K562 (cell line): ENCODE measurements around the gene BFSP1. TPM values are rescaled to one million over a fixed set of nuclear protein-coding genes. Genes with fewer than 3 reads are reported as not detected.
A peak's percentile ranks its signal among the peaks of the same experiment; 100 is the strongest.

Experiments
- GTF2F1 ChIP-seq: IDR thresholded peaks from 2 replicates; pipeline ENCODE4 v1.6.1; 2011; ENCODE audit warnings: low read depth, low read length, improper control_type of control experiment
- HDAC3 ChIP-seq: fragments of 450-650 bp; IDR thresholded peaks from 2 replicates; pipeline ENCODE4 v1.6.1; 2018; ENCODE audit warnings: borderline replicate concordance, mild to moderate bottlenecking, moderate library complexity; ENCODE audit not compliant: partially characterized antibody
- HMGN3 ChIP-seq: IDR thresholded peaks from 2 replicates; pipeline ENCODE4 v1.6.1; 2011; ENCODE audit warnings: borderline replicate concordance, low read depth, mild to moderate bottlenecking, mixed read lengths, low read length; ENCODE audit not compliant: insufficient read length; ENCODE audit errors: extremely low read depth
- HNRNPLL ChIP-seq: fragments of 200-400 bp; formaldehyde crosslinking; IDR thresholded peaks from 2 replicates; pipeline ENCODE4 v1.6.1; 2017; ENCODE audit warnings: low read length, low read depth, mild to moderate bottlenecking; ENCODE audit not compliant: poor library complexity, severe bottlenecking
- KLF13 ChIP-seq: fragments of 450-650 bp; IDR thresholded peaks from 2 replicates; pipeline ENCODE4 v1.6.1; 2016; ENCODE audit warnings: missing genetic modification characterization, low read depth, mild to moderate bottlenecking, missing compliant biosample characterization, moderate library complexity, borderline replicate concordance
- MAZ ChIP-seq, 2 experiments: fragments of 450-650 bp in 1 of 2; sonication (generic) in 1 of 2; formaldehyde crosslinking; IDR thresholded peaks in 1 of 2; conservative IDR thresholded peaks in 1 of 2; 2 replicates each; pipeline versions ENCODE4 v1.4.0 to v1.5.0; 2020; ENCODE audit warnings: mild to moderate bottlenecking in 1 of 2, missing genetic modification reagents in 1 of 2
- MIER1 ChIP-seq: fragments of 450-650 bp; IDR thresholded peaks from 2 replicates; pipeline ENCODE4 v1.6.1; 2016; ENCODE audit warnings: antibody characterized with exemption, mild to moderate bottlenecking, low read depth
- PCBP1 ChIP-seq: fragments of 200-400 bp; formaldehyde crosslinking; IDR thresholded peaks from 2 replicates; pipeline ENCODE4 v1.6.1; 2018; ENCODE audit warnings: mild to moderate bottlenecking, low read depth, low read length; ENCODE audit not compliant: poor library complexity, severe bottlenecking
- PHF8 ChIP-seq: fragments of 200-600 bp; sonication (generic); IDR thresholded peaks from 2 replicates; pipeline ENCODE4 v1.6.1; 2012; ENCODE audit warnings: mixed run types, mild to moderate bottlenecking, inconsistent platforms, low read length, moderate library complexity, borderline replicate concordance
- RHOXF2B ChIP-seq: fragments of 250-450 bp; sonication (Bioruptor Pico); conservative IDR thresholded peaks from 2 replicates; pipeline ENCODE4 v1.5.1; 2021
- ZBTB7A ChIP-seq: IDR thresholded peaks from 2 replicates; pipeline ENCODE4 v1.6.1; 2011; ENCODE audit warnings: low read depth, mild to moderate bottlenecking, low read length, moderate library complexity, borderline replicate concordance; ENCODE audit not compliant: control insufficient read depth
- ZC3H4 ChIP-seq: sonication (generic); formaldehyde crosslinking; IDR thresholded peaks from 2 replicates; pipeline ENCODE4 v1.9.0; 2021; ENCODE audit warnings: missing genetic modification reagents, borderline replicate concordance
- ZNF146 ChIP-seq: IDR thresholded peaks from one replicate; pipeline ENCODE4 v1.6.1; 2018; ENCODE audit warnings: missing compliant biosample characterization; ENCODE audit not compliant: unreplicated experiment
- ZNF586 ChIP-seq: fragments of 450-650 bp; formaldehyde crosslinking; conservative IDR thresholded peaks from 2 replicates; pipeline ENCODE4 v1.4.0; 2020; ENCODE audit warnings: mild to moderate bottlenecking, moderate library complexity
- polyA plus RNA-seq, 8 experiments: library from polyadenylated mRNA; depleted of rRNA in 4 of 8; stranded (reverse) in 5 of 8; unstranded in 3 of 8; fragments of >200 nt; fragmentation: Nextera tagmentation in 2 of 8; fragmentation: Illumina TruSeq in 1 of 8; extraction: Ambion mirVana in 2 of 8; extraction: Trizol in 1 of 8; gene quantifications; 2 replicates each; pipeline versions ENCODE4 v1.2.1 to v1.2.3, GENCODE V29; 2011 to 2014; ENCODE audit warnings: inconsistent platforms in 1 of 8, missing spikeins in 1 of 8
- total RNA-seq, 7 experiments: library from RNA; depleted of rRNA in 6 of 7; stranded (reverse); fragments of >200 nt in 6 of 7; fragmentation: Illumina TruSeq in 2 of 7; extraction: Trizol in 2 of 7; gene quantifications; 2 replicates each; pipeline versions ENCODE4 v1.2.1 to v1.2.3, GENCODE V29; 2011 to 2021; ENCODE audit warnings: low replicate concordance in 1 of 7
- TF ChIP-seq, protein P1 (sequence below): fragments of 200-800 bp; sonication (Bioruptor generic); IDR thresholded peaks from 2 replicates; pipeline ENCODE4 v1.6.1; 2017; ENCODE audit warnings: missing genetic modification characterization, missing compliant biosample characterization
- TF ChIP-seq, protein P2 (sequence below), 2 experiments: fragments of 450-650 bp; formaldehyde crosslinking in 1 of 2; IDR thresholded peaks; 2 replicates each; pipeline versions ENCODE4 v1.4.0 to v1.6.1; 2014 to 2020; ENCODE audit warnings: mild to moderate bottlenecking in 2 of 2, borderline replicate concordance in 1 of 2, low read depth in 1 of 2

Gene BFSP1
- total and polyA plus RNA-seq, 9 of the 15 experiments (the other 6 are each of a cell fraction or from before 2014, with no cell fraction given): 0.09 to 0.86 (median 0.40) TPM

DNA sequence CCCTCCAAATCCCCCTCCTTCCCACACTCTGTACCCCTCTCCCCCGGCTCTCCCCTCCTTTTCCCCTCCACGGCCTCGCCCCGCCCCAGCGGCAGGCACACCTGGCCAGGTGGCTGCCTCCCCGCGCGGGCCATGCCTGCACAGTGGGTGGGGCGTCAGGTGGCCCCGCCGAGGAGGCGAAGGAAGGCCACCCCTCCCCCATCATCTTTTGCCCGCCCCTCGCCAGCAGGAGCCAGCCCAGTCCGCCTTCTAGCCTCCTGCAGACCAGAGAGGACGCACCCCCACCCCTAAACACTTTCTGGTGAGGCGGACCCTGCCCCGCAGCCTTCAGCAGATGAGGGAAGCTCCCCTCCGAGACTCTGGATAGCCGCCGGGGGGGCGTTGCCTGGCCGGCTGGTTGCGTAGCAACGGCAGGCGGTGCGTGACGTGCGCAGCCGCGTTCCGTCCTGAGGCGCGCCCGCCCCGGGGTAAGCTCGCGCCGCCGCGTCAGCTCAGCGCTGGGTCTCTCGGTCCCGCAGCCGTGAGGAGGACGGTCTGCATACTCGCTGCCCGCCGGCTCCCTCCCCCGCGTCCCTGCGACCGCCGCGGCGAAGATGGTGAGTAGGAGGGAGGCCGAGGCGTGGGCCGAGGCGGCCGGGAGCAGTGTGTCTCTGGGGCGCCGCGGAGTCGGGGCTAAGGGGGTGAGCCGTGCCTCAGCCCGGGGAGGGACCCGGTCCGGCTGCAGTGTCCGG, 38.6 kb upstream of the BFSP1 start, which contains the start of gene DSTN (continued):
- TF ChIP-seq ZNF586 (CRISPR knock-in tag) (no peak), GTF2F1 (no peak), ZBTB7A (peak; percentile 45; the same call in 1 of the 2 replicates), RHOXF2B (no peak), MIER1 (no peak), HMGN3 (peak; percentile 25), KLF13 (peak; percentile 77; the same call in 1 of the 2 replicates), ZC3H4 (CRISPR knock-in tag) (no peak), HDAC3 (no peak), ZNF146 (no peak), PHF8 (peak; percentile 86; the same call in 1 of the 2 replicates), HNRNPLL (peak; percentile 76), MAZ (CRISPR knock-in tag; conservative IDR thresholded peaks at IDR 0.05 in 1 of 2, IDR thresholded peaks at IDR 0.05 in 1 of 2) (0 out of 4 replicates have a peak, but pooled peaks of 1 of the 2 experiments have one; percentile 61), PCBP1 (peak; percentile 77)
- TF ChIP-seq, protein P1, sequence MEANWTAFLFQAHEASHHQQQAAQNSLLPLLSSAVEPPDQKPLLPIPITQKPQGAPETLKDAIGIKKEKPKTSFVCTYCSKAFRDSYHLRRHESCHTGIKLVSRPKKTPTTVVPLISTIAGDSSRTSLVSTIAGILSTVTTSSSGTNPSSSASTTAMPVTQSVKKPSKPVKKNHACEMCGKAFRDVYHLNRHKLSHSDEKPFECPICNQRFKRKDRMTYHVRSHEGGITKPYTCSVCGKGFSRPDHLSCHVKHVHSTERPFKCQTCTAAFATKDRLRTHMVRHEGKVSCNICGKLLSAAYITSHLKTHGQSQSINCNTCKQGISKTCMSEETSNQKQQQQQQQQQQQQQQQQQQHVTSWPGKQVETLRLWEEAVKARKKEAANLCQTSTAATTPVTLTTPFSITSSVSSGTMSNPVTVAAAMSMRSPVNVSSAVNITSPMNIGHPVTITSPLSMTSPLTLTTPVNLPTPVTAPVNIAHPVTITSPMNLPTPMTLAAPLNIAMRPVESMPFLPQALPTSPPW (CRISPR knock-in tag): peak; percentile 66
- TF ChIP-seq, protein P2, sequence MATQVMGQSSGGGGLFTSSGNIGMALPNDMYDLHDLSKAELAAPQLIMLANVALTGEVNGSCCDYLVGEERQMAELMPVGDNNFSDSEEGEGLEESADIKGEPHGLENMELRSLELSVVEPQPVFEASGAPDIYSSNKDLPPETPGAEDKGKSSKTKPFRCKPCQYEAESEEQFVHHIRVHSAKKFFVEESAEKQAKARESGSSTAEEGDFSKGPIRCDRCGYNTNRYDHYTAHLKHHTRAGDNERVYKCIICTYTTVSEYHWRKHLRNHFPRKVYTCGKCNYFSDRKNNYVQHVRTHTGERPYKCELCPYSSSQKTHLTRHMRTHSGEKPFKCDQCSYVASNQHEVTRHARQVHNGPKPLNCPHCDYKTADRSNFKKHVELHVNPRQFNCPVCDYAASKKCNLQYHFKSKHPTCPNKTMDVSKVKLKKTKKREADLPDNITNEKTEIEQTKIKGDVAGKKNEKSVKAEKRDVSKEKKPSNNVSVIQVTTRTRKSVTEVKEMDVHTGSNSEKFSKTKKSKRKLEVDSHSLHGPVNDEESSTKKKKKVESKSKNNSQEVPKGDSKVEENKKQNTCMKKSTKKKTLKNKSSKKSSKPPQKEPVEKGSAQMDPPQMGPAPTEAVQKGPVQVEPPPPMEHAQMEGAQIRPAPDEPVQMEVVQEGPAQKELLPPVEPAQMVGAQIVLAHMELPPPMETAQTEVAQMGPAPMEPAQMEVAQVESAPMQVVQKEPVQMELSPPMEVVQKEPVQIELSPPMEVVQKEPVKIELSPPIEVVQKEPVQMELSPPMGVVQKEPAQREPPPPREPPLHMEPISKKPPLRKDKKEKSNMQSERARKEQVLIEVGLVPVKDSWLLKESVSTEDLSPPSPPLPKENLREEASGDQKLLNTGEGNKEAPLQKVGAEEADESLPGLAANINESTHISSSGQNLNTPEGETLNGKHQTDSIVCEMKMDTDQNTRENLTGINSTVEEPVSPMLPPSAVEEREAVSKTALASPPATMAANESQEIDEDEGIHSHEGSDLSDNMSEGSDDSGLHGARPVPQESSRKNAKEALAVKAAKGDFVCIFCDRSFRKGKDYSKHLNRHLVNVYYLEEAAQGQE (IDR thresholded peaks at IDR 0.05; ENCODE audit: borderline replicate concordance): peak; percentile 38
- TF ChIP-seq, protein P2 (CRISPR knock-in tag; IDR thresholded peaks at IDR 0.05; ENCODE audit: low read depth): no peak
